ENCODE results near the gene SETBP1. TPM values are rescaled to one million over a fixed set of nuclear protein-coding genes. Genes with fewer than 3 reads are reported as not detected.

Gene SETBP1
- total RNA-seq, 1 experiment from 2014 or later = 4.0 TPM

GRCh38 chr18:44682871-44683221, 2.2 kb downstream of the SETBP1 start:
- Histone ChIP-seq H3K4me3 (ENCODE audit: low read depth, low read length) (no peak overlapping the region), H3K36me3 (ENCODE audit: control insufficient read depth, insufficient read depth, low read length) (no peaks in the 10 kb centered on the region), H3K27me3 (replicated peaks; ENCODE audit: control insufficient read depth, insufficient read depth, low read length) (no peaks in the 10 kb centered on the region), H3K4me1 (no peaks in the 10 kb centered on the region), H3K9me3 (no peaks in the 10 kb centered on the region)
- BruUV-seq (replicated peaks) = no TSS peak
- Mint-ChIP-seq H3K36me3 (ENCODE audit: insufficient read depth, unreplicated experiment) (no peaks in the 10 kb centered on the region), H3K27ac (ENCODE audit: unreplicated experiment) (no peak overlapping the region), H3K27me3 (ENCODE audit: insufficient read depth, unreplicated experiment) (no peaks in the 10 kb centered on the region), H3K4me3 (ENCODE audit: unreplicated experiment) (no peak overlapping the region), H3K4me1 (ENCODE audit: low read depth, unreplicated experiment) (no peaks in the 10 kb centered on the region), H3K9me3 (ENCODE audit: unreplicated experiment) (no peaks in the 10 kb centered on the region)
- CTCF ChIA-PET = no interaction called here
- no peak for TF ChIP-seq CTCF (IDR thresholded peaks at IDR 0.05; ENCODE audit: insufficient read depth in 1 of 2, low read depth in 1 of 2, low read length in 1 of 2, severe bottlenecking in 1 of 2, unreplicated experiment in 1 of 2)
- no peak for DNase-seq
- intact Hi-C loops (cut with micrococcal nuclease; ENCODE audit: unreplicated experiment) = no loop called here
- POLR2A ChIA-PET = no interaction called here

GRCh38 chr18:44683556-44683955, 2.9 kb downstream of the SETBP1 start:
- Histone ChIP-seq H3K4me3 (ENCODE audit: low read depth, low read length) (no peak overlapping the region), H3K36me3 (ENCODE audit: control insufficient read depth, insufficient read depth, low read length) (no peaks in the 10 kb centered on the region), H3K4me1 (no peaks in the 10 kb centered on the region), H3K27me3 (replicated peaks; ENCODE audit: control insufficient read depth, insufficient read depth, low read length) (no peaks in the 10 kb centered on the region), H3K9me3 (no peaks in the 10 kb centered on the region)
- TF ChIP-seq CTCF (IDR thresholded peaks at IDR 0.05; ENCODE audit: insufficient read depth in 1 of 2, low read depth in 1 of 2, low read length in 1 of 2, severe bottlenecking in 1 of 2, unreplicated experiment in 1 of 2) = no peak
- H3K9me3 Mint-ChIP-seq (ENCODE audit: unreplicated experiment) = no peaks in the 10 kb centered on the region
- no peak overlapping the region for H3K4me3 Mint-ChIP-seq (ENCODE audit: unreplicated experiment)
- H3K27me3 Mint-ChIP-seq (ENCODE audit: insufficient read depth, unreplicated experiment) = no peaks in the 10 kb centered on the region
- H3K36me3 Mint-ChIP-seq (ENCODE audit: insufficient read depth, unreplicated experiment) = no peaks in the 10 kb centered on the region
- ChIA-PET POLR2A (no interaction called here), CTCF (no interaction called here)
- no peak for DNase-seq
- BruUV-seq (replicated peaks) = no TSS peak
- H3K27ac Mint-ChIP-seq (ENCODE audit: unreplicated experiment) = no peak overlapping the region
- intact Hi-C loops (cut with micrococcal nuclease; ENCODE audit: unreplicated experiment) = no loop called here
- no peaks in the 10 kb centered on the region for H3K4me1 Mint-ChIP-seq (ENCODE audit: low read depth, unreplicated experiment)

- Mint-ChIP-seq H3K36me3 (ENCODE audit: insufficient read depth, unreplicated experiment) (no peaks in the 10 kb centered on the region), H3K27me3 (ENCODE audit: insufficient read depth, unreplicated experiment) (no peaks in the 10 kb centered on the region), H3K9me3 (ENCODE audit: unreplicated experiment) (no peaks in the 10 kb centered on the region), H3K4me1 (ENCODE audit: low read depth, unreplicated experiment) (no peaks in the 10 kb centered on the region), H3K4me3 (ENCODE audit: unreplicated experiment) (no peak overlapping the region), H3K27ac (ENCODE audit: unreplicated experiment) (no peak overlapping the region)
- no peak for TF ChIP-seq CTCF (IDR thresholded peaks at IDR 0.05; ENCODE audit: insufficient read depth in 1 of 2, low read depth in 1 of 2, low read length in 1 of 2, severe bottlenecking in 1 of 2, unreplicated experiment in 1 of 2)
- BruUV-seq (replicated peaks) = no TSS peak
- Histone ChIP-seq H3K36me3 (ENCODE audit: control insufficient read depth, insufficient read depth, low read length) (no peaks in the 10 kb centered on the region), H3K4me1 (no peaks in the 10 kb centered on the region), H3K4me3 (ENCODE audit: low read depth, low read length) (no peak overlapping the region), H3K27me3 (replicated peaks; ENCODE audit: control insufficient read depth, insufficient read depth, low read length) (no peaks in the 10 kb centered on the region), H3K9me3 (no peaks in the 10 kb centered on the region)
- intact Hi-C loops (cut with micrococcal nuclease; ENCODE audit: unreplicated experiment) = no loop called here
- CTCF ChIA-PET = no interaction called here
- DNase-seq = no peak
- POLR2A ChIA-PET = no interaction called here
These were observed 4.6 kb downstream of the SETBP1 start for GRCh38 chr18:44685296-44685695.
